OCI-LY3 (cell line): Measurements from ENCODE around the gene DOCK1.

Experiments used
- H2AFZ ChIP-seq: fragments of 200-600, 300-600 bp; shearing (Covaris generic); 2 replicates; pipeline ENCODE4 v1.6.0; 2014; ENCODE audit warnings: antibody characterized with exemption, low read depth, low read length
- H3K27ac ChIP-seq: fragments of 200-600, 300-600 bp; sonication (generic); 2 replicates; pipeline ENCODE4 v1.5.1; 2014; ENCODE audit warnings: mild to moderate bottlenecking, low read length, moderate library complexity, mixed read lengths
- H3K27me3 ChIP-seq: fragments of 200-600, 300-600 bp; sonication (generic); 2 replicates; pipeline ENCODE4 v1.6.1; 2014; ENCODE audit warnings: low read depth, low read length, mixed read lengths
- H3K36me3 ChIP-seq: fragments of 200-600, 300-600 bp; sonication (generic); replicated peaks from 2 replicates; pipeline ENCODE3; 2014; ENCODE audit warnings: low read depth, low read length, mixed read lengths
- H3K4me1 ChIP-seq: fragments of 300-600, 200-600 bp; sonication (generic); 2 replicates; pipeline ENCODE4 v1.6.1; 2014; ENCODE audit warnings: low read length, mixed read lengths
- H3K4me2 ChIP-seq: fragments of 200-600, 300-600 bp; sonication (generic); 2 replicates; pipeline ENCODE4 v1.6.1; 2014; ENCODE audit warnings: low read length, mixed read lengths
- H3K4me3 ChIP-seq: fragments of 300-600, 200-600 bp; sonication (generic); 2 replicates; pipeline ENCODE4 v1.5.1; 2014; ENCODE audit warnings: antibody characterized with exemption, mild to moderate bottlenecking, low read length, moderate library complexity
- H3K79me2 ChIP-seq: fragments of 300-600, 200-600 bp; shearing (Covaris generic); 2 replicates; pipeline ENCODE4 v1.6.1; 2014; ENCODE audit warnings: mild to moderate bottlenecking, low read length, mixed read lengths
- H3K9ac ChIP-seq: fragments of 300-600, 200-600 bp; shearing (Covaris generic); 2 replicates; pipeline ENCODE4 v1.6.0; 2014; ENCODE audit warnings: mild to moderate bottlenecking, low read length, moderate library complexity
- H3K9me3 ChIP-seq: fragments of 200-600, 300-600 bp; shearing (Covaris generic); 2 replicates; pipeline ENCODE4 v1.6.1; 2014; ENCODE audit warnings: low read length, mixed read lengths; ENCODE audit not compliant: insufficient read depth
- H4K20me1 ChIP-seq: fragments of 200-600, 300-600 bp; sonication (generic); 2 replicates; pipeline ENCODE4 v1.6.1; 2016; ENCODE audit warnings: low read length, mixed read lengths; ENCODE audit not compliant: insufficient read depth
- EZH2phosphoT487 ChIP-seq: fragments of 200-600 bp; shearing (Covaris generic); IDR thresholded peaks from 2 replicates; pipeline ENCODE4 v1.6.1; 2018; ENCODE audit warnings: antibody characterized with exemption, mixed run types, low read depth
- TF ChIP-seq, protein P1 (sequence below): fragments of 200-600, 300-600 bp; sonication (generic); IDR thresholded peaks from 2 replicates; pipeline ENCODE4 v1.5.1; 2014; ENCODE audit warnings: antibody characterized with exemption, low read length, low read depth

The DOCK1 gene

DNA sequence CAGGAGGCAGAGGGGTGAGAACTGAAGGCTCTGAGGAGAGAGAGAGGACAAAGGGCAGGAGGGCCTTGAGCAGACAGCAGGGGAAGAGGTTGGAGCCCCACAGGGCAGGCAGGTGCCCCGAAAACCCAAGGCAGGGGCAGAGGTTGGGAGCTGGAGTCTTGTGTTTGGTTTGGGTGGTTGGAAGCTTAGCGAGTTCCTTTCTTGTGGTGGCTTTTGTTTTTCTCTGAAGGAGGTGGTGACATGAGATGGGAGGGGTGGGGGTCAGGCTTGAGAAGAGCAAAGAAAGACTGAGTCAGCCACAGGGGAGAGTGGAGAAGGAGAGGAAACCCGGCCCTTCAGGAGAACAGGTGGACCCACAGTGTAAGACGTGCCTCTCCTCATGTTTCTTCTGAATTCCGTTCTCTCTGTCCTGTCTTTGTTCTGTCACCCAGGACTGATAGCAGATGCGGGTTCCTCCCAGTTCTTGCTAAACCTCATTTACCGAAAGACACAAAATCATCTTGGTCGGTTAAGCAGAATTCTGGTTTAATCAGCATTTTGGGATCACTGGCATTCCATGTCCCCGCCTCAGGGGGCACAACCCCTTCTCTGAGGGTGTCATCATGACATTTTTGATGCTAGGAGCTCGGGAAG, 195.9 kb downstream of the DOCK1 start:
- no peak overlapping the region for H3K9ac ChIP-seq
- no peak overlapping the region for H3K4me2 ChIP-seq
- H4K20me1 ChIP-seq = no peaks in the 10 kb centered on the region
- no peaks in the 10 kb centered on the region for H3K27me3 ChIP-seq
- H3K27ac ChIP-seq = no peak overlapping the region
- H3K79me2 ChIP-seq = no peaks in the 10 kb centered on the region
- H3K4me3 ChIP-seq = no peak overlapping the region
- H3K9me3 ChIP-seq = no peaks in the 10 kb centered on the region
- H2AFZ ChIP-seq = no peak overlapping the region
- H3K4me1 ChIP-seq = no peaks in the 10 kb centered on the region
- TF ChIP-seq, protein P1, sequence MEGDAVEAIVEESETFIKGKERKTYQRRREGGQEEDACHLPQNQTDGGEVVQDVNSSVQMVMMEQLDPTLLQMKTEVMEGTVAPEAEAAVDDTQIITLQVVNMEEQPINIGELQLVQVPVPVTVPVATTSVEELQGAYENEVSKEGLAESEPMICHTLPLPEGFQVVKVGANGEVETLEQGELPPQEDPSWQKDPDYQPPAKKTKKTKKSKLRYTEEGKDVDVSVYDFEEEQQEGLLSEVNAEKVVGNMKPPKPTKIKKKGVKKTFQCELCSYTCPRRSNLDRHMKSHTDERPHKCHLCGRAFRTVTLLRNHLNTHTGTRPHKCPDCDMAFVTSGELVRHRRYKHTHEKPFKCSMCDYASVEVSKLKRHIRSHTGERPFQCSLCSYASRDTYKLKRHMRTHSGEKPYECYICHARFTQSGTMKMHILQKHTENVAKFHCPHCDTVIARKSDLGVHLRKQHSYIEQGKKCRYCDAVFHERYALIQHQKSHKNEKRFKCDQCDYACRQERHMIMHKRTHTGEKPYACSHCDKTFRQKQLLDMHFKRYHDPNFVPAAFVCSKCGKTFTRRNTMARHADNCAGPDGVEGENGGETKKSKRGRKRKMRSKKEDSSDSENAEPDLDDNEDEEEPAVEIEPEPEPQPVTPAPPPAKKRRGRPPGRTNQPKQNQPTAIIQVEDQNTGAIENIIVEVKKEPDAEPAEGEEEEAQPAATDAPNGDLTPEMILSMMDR = no peak
- no peak for TF ChIP-seq EZH2phosphoT487
- H3K36me3 ChIP-seq = no peaks in the 10 kb centered on the region

DNA sequence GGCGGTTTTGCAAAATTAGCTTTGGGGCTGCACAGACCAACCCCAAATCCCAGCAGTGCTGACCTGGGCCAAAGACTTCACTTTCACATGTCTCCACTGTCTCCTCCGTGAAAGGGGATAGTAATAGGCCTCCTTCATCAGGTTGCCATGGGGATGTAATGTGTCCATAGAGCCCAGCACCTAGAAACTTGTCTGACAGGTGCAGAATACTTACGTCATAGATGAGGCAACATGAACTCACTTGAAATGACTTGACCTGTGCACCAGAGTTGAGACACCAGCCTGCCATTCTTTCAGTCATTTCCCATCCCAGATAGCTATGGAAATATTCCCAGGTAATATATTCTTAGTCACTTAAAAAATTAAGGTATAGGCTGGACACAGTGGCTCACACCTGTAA, 196.9 kb downstream of the DOCK1 start:
- no peak overlapping the region for H3K4me2 ChIP-seq
- H3K36me3 ChIP-seq = no peaks in the 10 kb centered on the region
- H3K4me3 ChIP-seq = no peak overlapping the region
- H3K9ac ChIP-seq = no peak overlapping the region
- H3K27me3 ChIP-seq = no peaks in the 10 kb centered on the region
- H3K27ac ChIP-seq = no peak overlapping the region
- no peaks in the 10 kb centered on the region for H3K4me1 ChIP-seq
- TF ChIP-seq EZH2phosphoT487 = no peak
- TF ChIP-seq, protein P1 = no peak
- H4K20me1 ChIP-seq = no peaks in the 10 kb centered on the region
- H3K9me3 ChIP-seq = no peaks in the 10 kb centered on the region
- H2AFZ ChIP-seq = no peak overlapping the region
- H3K79me2 ChIP-seq = no peaks in the 10 kb centered on the region

DNA sequence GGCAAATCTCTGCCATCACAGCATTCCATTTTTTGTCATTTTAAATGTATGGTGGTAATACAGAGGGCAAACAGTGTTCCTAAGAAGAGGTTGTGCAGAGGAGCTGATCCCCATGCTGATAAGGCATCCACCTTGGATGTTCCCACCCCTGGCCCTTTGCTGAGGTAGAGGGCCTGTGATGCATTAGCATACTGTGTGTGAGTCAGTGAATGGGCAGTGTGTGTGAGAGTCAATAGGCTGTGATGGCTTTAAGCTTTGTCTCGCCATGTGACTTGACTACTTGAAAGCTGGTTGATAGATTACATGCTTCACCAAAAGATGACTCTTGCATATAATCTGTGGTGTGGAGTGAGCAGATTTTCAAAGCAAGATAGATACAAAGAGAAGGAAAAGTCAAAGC, 209.9 kb downstream of the DOCK1 start:
- no peak overlapping the region for H3K27ac ChIP-seq
- H3K36me3 ChIP-seq = no peaks in the 10 kb centered on the region
- no peaks in the 10 kb centered on the region for H3K27me3 ChIP-seq
- H3K4me1 ChIP-seq = no peaks in the 10 kb centered on the region
- TF ChIP-seq, protein P1 = no peak
- TF ChIP-seq EZH2phosphoT487 = no peak
- no peak overlapping the region for H3K9ac ChIP-seq
- H3K4me3 ChIP-seq = no peak overlapping the region
- H3K79me2 ChIP-seq = no peaks in the 10 kb centered on the region
- H2AFZ ChIP-seq = no peak overlapping the region
- no peaks in the 10 kb centered on the region for H4K20me1 ChIP-seq
- H3K4me2 ChIP-seq = no peak overlapping the region
- no peaks in the 10 kb centered on the region for H3K9me3 ChIP-seq

DNA sequence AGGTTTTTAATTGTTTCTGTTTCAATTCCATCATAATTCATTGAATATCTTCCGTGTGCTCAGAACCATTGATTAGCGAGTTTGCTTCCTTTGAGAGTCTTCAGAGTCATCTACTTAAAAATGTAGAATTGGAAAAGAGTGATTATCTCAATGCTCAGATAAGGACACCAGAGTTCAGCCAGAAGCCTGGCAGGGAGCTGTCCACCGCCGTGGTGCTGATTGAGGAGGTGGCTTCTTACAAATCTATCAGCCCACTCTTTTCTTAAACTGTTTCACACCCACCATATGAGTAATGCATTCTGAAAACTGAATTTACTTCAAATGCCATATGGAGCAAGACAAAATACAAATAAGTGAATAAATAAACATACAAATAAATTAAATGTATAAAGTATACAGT, 211.9 kb downstream of the DOCK1 start:
- no peaks in the 10 kb centered on the region for H4K20me1 ChIP-seq
- H2AFZ ChIP-seq = no peak overlapping the region
- H3K36me3 ChIP-seq = no peaks in the 10 kb centered on the region
- H3K27ac ChIP-seq = no peak overlapping the region
- no peaks in the 10 kb centered on the region for H3K4me1 ChIP-seq
- H3K9ac ChIP-seq = no peak overlapping the region
- no peak overlapping the region for H3K4me3 ChIP-seq
- no peak for TF ChIP-seq EZH2phosphoT487
- TF ChIP-seq, protein P1 = no peak
- H3K4me2 ChIP-seq = no peak overlapping the region
- H3K27me3 ChIP-seq = no peaks in the 10 kb centered on the region
- no peaks in the 10 kb centered on the region for H3K9me3 ChIP-seq
- H3K79me2 ChIP-seq = no peaks in the 10 kb centered on the region
